Measurements from ENCODE around the gene VIPR2. TPM values are rescaled to one million over a fixed set of nuclear protein-coding genes. Genes with fewer than 3 reads are reported as not detected.

VIPR2 gene
- total RNA-seq, 2 experiments from 2014 or later = 0.80 to 0.99 TPM

DNA sequence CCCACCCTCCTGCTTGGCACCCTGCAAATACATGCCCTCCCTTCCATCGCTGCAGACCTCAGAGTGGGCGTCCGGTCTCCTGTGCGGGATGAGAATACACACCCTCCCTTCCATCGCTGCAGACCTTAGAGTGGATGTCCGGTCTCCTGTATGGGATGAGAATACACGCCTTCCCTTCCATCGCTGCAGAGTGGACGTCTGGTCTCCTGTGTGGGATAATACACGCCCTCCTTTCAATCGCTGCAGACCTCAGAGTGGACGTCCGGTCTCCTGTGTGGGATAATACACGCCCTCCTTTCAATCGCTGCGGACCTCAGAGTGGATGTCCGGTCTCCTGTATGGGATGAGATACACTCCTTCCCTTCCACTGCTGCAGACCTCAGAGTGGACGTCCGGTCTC lies 128.1 kb downstream of the VIPR2 start:
- Mint-ChIP-seq H3K4me1 (peaks cover 3% of the 10 kb centered on the region), H3K27ac (no peak overlapping the region), H3K9me3 (peaks cover 3% of the 10 kb centered on the region), H3K36me3 (no peaks in the 10 kb centered on the region), H3K4me3 (no peak overlapping the region), H3K27me3 (peaks cover 3% of the 10 kb centered on the region)
- POLR2A ChIA-PET = no interaction called here
- no peak for DNase-seq
- ATAC-seq (ENCODE audit: low read depth) = no peak

- Mint-ChIP-seq H3K9me3 (peaks cover 3% of the 10 kb centered on the region), H3K27ac (no peak overlapping the region), H3K4me1 (peaks cover 3% of the 10 kb centered on the region), H3K27me3 (peaks cover 3% of the 10 kb centered on the region), H3K4me3 (no peak overlapping the region), H3K36me3 (no peaks in the 10 kb centered on the region)
- DNase-seq = no peak
- POLR2A ChIA-PET = no interaction called here
- no peak for ATAC-seq (ENCODE audit: low read depth)
Observed at GRCh38 chr7:159015454-159016410, 128.9 kb downstream of the VIPR2 start.

DNA sequence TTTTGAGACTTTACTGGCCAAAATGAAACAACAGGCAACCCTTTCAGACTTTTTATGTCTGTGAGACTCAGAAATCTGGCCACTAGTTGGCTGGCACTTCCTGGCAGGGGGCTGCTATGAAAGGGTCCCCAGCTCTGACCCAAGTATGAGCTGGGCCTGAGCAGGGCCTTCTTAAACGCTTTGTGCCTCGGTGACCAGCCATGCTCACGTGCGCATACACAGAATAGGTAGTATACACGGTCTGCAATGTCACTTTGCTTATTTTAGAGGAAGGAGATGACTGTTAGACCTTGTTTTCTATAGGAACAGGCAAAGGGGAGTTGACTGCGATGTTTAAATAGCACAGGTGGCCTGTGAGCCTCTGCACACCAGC lies 129.6 kb downstream of the VIPR2 start:
- no peak for DNase-seq
- ATAC-seq (ENCODE audit: low read depth) = no peak
- H3K4me3 Mint-ChIP-seq = no peak overlapping the region
- peaks cover under 1% of the 10 kb centered on the region for H3K27me3 Mint-ChIP-seq
- H3K9me3 Mint-ChIP-seq = no peaks in the 10 kb centered on the region
- H3K4me1 Mint-ChIP-seq = peaks cover 3% of the 10 kb centered on the region
- H3K36me3 Mint-ChIP-seq = no peaks in the 10 kb centered on the region
- H3K27ac Mint-ChIP-seq = no peak overlapping the region
- POLR2A ChIA-PET = no interaction called here

DNA sequence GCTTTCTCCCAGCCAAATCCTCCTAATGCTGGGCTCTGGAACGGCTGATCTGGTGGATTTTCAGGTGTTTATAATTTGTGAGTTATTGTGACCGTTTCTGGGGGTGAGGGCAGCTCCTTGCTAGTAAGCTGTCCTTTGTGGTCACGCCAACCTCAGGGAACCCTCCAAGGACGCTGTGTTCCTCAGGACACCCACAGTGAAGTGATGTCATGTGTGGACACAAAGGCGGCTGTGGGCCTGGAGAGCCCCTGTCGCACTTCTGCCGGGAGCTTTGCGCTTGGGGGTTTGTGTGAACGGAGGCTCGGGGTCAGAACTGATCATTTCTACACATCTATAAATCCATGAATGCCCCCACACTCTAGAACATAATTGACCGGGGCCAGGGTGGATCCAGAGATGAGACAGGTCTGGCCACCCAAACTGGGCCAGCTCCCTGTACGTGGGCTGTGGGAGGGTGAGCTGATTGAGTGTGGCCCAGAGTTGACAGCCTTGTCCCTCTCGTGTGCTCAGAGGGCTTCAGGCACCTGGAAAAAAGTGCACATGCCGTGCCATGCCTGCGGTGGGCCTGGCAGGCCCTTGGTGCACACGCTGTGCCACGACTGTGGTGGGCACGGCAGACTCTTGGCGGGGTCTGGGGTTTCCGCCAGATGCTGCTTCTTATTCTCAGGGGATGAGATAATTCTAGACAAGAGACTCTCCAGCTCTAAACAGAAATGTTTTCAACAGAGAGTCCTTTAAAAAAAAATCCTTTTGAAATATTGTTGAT lies 130.2 kb downstream of the VIPR2 start:
- POLR2A ChIA-PET = no interaction called here
- Mint-ChIP-seq H3K4me3 (no peak overlapping the region), H3K36me3 (no peaks in the 10 kb centered on the region), H3K27ac (no peak overlapping the region), H3K4me1 (peaks cover 3% of the 10 kb centered on the region), H3K27me3 (no peaks in the 10 kb centered on the region), H3K9me3 (no peaks in the 10 kb centered on the region)
- ATAC-seq (ENCODE audit: low read depth) (no peak), DNase-seq (no peak)

- H3K27me3 Mint-ChIP-seq = no peaks in the 10 kb centered on the region
- no peak overlapping the region for H3K4me3 Mint-ChIP-seq
- H3K4me1 Mint-ChIP-seq = no peaks in the 10 kb centered on the region
- no peak for DNase-seq
- H3K36me3 Mint-ChIP-seq = no peaks in the 10 kb centered on the region
- no peaks in the 10 kb centered on the region for H3K9me3 Mint-ChIP-seq
- ATAC-seq (ENCODE audit: low read depth) = no peak
- no peak overlapping the region for H3K27ac Mint-ChIP-seq
- POLR2A ChIA-PET = no interaction called here
Observed at GRCh38 chr7:159013825-159014289, 130.8 kb downstream of the VIPR2 start.

DNA sequence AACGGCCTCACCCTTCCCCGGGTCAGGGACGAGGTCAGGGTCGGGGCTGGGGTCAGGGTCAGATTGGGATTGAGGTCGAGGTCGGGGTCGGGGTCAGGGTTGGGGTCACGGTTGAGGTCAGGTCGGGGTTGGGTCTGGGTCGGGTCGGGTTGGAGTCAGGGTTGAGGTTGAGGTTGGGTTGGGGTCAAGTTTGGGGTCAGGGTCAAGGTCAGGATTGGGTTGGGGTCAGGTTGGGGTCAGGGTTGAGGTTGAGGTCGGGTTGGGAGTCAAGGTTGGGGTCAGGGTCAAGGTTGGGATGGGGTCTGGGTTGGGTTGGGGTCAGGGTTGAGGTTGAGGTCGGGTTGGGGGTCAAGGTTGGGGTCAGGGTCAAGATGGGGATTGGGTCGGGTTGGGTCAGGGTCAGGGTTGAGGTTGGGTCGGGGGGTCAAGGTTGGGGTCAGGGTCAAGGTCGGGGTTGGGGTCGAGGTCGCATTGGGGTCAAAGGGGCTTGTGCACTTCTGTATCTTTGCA lies 131.4 kb downstream of the VIPR2 start:
- DNase-seq (no peak), ATAC-seq (ENCODE audit: low read depth) (no peak)
- Mint-ChIP-seq H3K27ac (no peak overlapping the region), H3K4me1 (no peaks in the 10 kb centered on the region), H3K9me3 (no peaks in the 10 kb centered on the region), H3K27me3 (no peaks in the 10 kb centered on the region), H3K4me3 (no peak overlapping the region), H3K36me3 (no peaks in the 10 kb centered on the region)
- POLR2A ChIA-PET = no interaction called here

DNA sequence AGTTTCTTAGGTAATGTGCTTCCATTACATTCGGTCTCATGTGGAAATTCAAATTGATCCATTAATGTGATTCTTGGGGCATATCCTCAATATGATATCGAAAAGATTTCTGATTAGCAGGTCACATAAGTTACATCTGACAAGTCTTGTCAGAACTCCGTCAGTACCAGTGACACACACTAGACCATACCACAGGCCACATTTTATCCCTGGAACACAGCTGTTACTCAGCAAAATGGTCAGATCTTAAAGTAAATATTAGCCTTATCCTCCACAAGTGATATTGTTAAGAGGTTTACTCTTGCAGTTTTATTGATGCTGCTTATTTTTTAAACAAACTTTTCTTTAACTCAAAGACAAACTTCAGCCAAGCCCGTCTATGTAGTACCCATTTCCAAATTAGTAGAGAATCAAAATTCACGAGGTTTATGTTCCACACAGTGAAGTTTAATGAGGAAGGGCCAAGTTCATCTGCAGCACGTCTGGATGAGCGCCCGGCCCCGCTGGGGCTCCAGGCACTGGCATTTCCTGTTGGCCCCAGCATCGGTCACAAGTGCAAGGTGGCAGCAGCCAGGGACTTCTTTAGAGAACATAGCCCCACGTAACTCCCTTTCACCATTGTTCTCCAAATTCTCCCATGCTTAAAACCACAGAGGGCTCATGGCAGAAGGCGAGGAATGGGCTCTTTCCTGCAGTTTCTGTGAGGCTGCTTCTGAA lies 132.2 kb downstream of the VIPR2 start:
- no peak for ATAC-seq (ENCODE audit: low read depth)
- no peak overlapping the region for H3K27ac Mint-ChIP-seq
- POLR2A ChIA-PET = no interaction called here

GRCh38 chr7:159011722-159012022 lies 133.0 kb downstream of the VIPR2 start:
- ATAC-seq (ENCODE audit: low read depth) = no peak
- no peak overlapping the region for H3K27ac Mint-ChIP-seq
- H3K4me3 Mint-ChIP-seq = no peak overlapping the region

More for the DNA sequence above, 132.2 kb downstream of the VIPR2 start:
- DNase-seq = no peak
- Mint-ChIP-seq H3K4me3 (no peak overlapping the region), H3K9me3 (no peaks in the 10 kb centered on the region), H3K4me1 (no peaks in the 10 kb centered on the region), H3K27me3 (no peaks in the 10 kb centered on the region), H3K36me3 (no peaks in the 10 kb centered on the region)

DNA sequence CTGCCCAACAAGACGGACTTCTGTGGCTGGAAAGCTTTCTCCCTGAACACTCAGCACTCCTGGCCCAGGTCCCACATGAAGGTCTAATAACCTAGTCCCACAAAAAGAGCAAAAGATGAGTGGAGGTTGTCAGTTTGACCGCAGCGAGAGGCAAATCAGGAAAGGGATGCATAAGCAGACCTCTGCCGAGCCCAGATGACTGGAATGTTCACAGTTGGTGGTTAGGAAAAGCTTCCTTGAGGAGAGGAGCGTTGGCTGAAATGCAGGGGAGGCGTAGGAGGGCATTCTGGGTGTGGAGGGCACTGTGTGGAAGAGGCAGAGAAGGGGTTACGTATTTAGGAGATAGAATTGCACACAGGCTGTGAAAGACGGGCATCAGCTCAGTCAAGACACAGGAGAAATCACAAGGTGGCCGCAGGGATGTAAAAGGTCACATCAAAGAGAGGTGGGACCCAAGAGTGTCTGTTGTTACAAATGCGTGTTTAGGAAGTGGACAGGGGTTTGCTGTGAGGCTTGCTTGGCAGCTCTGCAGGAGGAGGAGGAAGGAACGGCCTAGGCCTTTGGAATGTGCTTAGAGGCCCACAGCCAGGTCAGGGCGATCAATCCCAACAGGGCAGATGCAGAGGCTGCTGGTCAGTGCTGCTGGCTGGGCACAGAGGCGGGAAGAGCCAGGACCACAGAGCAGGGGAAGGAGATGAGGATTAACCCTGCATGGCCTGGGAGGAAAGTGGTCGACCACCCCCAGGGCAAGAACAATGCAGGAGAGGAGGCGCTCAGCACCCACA lies 133.5 kb downstream of the VIPR2 start:
- Mint-ChIP-seq H3K9me3 (no peaks in the 10 kb centered on the region), H3K4me1 (no peaks in the 10 kb centered on the region), H3K27ac (no peak overlapping the region), H3K27me3 (no peaks in the 10 kb centered on the region), H3K36me3 (no peaks in the 10 kb centered on the region), H3K4me3 (no peak overlapping the region)
- ATAC-seq (ENCODE audit: low read depth) (no peak), DNase-seq (no peak)
- POLR2A ChIA-PET = no interaction called here

More at GRCh38 chr7:159011722-159012022, 133.0 kb downstream of the VIPR2 start:
- POLR2A ChIA-PET = no interaction called here
- Mint-ChIP-seq H3K27me3 (no peaks in the 10 kb centered on the region), H3K36me3 (no peaks in the 10 kb centered on the region), H3K4me1 (no peaks in the 10 kb centered on the region), H3K9me3 (no peaks in the 10 kb centered on the region)
- DNase-seq = no peak

DNA sequence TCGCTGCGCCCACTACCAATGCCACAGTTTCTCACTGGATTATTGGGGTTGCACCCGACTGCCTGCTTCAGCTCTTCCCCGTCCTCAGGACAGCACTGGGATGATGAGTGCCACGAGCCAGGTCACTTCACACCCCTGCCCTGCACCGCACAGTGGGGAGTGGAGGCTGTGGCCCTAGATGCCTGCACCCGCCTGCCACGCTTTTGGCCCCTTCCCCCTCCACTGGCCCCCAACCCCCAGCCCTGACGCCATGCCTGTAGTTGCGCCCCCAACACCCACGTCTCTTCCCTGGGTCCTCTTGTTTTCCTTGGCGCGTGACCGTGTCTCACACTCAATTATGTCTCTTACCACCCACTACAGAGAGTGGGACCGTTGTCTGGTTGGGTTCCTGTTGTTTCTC lies 134.3 kb downstream of the VIPR2 start:
- Mint-ChIP-seq H3K4me3 (no peak overlapping the region), H3K4me1 (no peaks in the 10 kb centered on the region), H3K27me3 (no peaks in the 10 kb centered on the region), H3K9me3 (no peaks in the 10 kb centered on the region), H3K36me3 (no peaks in the 10 kb centered on the region), H3K27ac (no peak overlapping the region)
- no peak for DNase-seq
- POLR2A ChIA-PET = no interaction called here
- no peak for ATAC-seq (ENCODE audit: low read depth)

DNA sequence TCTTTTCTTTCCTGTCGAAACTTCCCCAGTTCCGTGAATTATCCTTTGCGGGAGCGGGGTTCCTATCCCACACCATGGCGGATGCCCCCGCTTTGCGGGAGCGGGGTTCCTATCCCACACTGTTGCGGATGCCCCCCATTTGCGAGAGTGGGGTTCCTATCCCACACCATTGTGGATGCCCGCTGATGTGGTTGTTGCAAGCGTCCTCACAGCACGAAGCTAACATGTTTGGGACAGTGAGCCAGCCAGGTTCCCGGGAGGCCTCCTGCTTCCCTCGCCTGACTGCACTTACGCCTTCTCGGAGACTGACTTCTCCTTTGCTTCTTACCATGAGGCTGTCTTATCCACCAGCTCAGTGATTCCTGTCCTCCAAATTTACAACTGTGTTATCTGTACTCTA lies 134.7 kb downstream of the VIPR2 start:
- no peaks in the 10 kb centered on the region for H3K9me3 Mint-ChIP-seq
- H3K27me3 Mint-ChIP-seq = no peaks in the 10 kb centered on the region
- no peaks in the 10 kb centered on the region for H3K4me1 Mint-ChIP-seq
- H3K27ac Mint-ChIP-seq = no peak overlapping the region
- no peaks in the 10 kb centered on the region for H3K36me3 Mint-ChIP-seq
- no peak for ATAC-seq (ENCODE audit: low read depth)
- POLR2A ChIA-PET = no interaction called here
- no peak for DNase-seq
- no peak overlapping the region for H3K4me3 Mint-ChIP-seq

DNA sequence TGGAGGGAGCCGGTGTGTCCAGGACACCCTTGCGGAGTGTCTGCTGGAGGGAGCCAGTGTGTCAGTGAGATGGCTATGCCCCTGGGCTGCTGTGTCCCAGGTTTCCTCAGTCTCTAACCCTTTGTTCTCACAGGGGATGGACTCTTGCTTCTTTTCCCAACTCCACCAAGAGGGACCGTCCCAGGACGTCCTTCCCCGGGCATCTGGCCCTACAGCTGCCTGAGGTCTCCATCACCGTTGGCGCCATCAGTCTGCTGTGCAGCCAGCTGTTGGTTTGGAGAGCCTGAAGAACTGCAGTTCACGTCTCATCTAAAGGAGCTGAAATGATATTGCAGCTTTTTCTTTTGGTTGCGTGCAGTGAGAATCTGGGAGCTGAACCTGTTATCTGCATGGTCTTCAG lies 136.2 kb downstream of the VIPR2 start:
- no peak overlapping the region for H3K27ac Mint-ChIP-seq

DNA sequence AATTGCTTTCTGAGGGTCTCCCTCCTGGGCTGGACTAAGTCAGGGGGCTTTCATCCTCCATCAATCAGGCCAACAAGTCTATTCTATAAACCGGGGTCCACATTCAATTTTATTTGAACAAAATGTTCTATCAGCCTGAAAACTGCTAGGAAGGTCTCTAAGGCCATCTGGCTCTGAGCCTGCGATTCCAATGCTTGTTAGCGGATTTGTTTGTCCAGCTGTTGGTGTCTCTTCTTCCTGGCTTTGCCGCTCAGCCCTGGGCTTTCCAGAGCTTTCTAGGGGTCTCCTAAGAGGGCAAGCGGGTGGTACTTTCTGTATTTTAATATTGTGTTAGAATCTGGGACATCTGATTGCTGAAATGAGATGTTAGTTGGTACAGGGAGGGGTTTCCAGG lies 136.7 kb downstream of the VIPR2 start:
- no peaks in the 10 kb centered on the region for H3K36me3 Mint-ChIP-seq
- H3K4me1 Mint-ChIP-seq = no peaks in the 10 kb centered on the region
- DNase-seq (no peak), ATAC-seq (ENCODE audit: low read depth) (no peak)
- POLR2A ChIA-PET = no interaction called here
- no peak overlapping the region for H3K4me3 Mint-ChIP-seq
- H3K9me3 Mint-ChIP-seq = no peaks in the 10 kb centered on the region
- H3K27ac Mint-ChIP-seq = no peak overlapping the region
- H3K27me3 Mint-ChIP-seq = no peaks in the 10 kb centered on the region

More for the DNA sequence above, 136.2 kb downstream of the VIPR2 start:
- H3K9me3 Mint-ChIP-seq = no peaks in the 10 kb centered on the region
- POLR2A ChIA-PET = no interaction called here
- DNase-seq = no peak
- no peak overlapping the region for H3K4me3 Mint-ChIP-seq
- H3K36me3 Mint-ChIP-seq = no peaks in the 10 kb centered on the region
- ATAC-seq (ENCODE audit: low read depth) = no peak
- no peaks in the 10 kb centered on the region for H3K4me1 Mint-ChIP-seq
- H3K27me3 Mint-ChIP-seq = no peaks in the 10 kb centered on the region

Measured in activated naive CD8-positive, alpha-beta T cell treated with anti-CD3 and anti-CD28 coated beads, Interleukin-2, amount 10 ng/mL, durations not matched to agents 7 days and 5 days (primary cell).